Liver (tissue), 9 donors: Measurements from ENCODE around the gene CCER1. TPM values are rescaled to one million over a fixed set of nuclear protein-coding genes. Genes with fewer than 3 reads are reported as not detected.

ENCODE experiments used
- DNase-seq: peaks from one replicate; pipeline ENCODE4 v3.0.0-alpha.2; 2017; ENCODE audit warnings: low spot score
- H3K27ac ChIP-seq, 2 donors: one replicate each; pipeline ENCODE4 v1.7.0; 2013; ENCODE audit warnings: inconsistent platforms in 2 of 2, low read length in 2 of 2, control low read depth in 1 of 2, low read depth in 1 of 2, mild to moderate bottlenecking in 1 of 2
- H3K27me3 ChIP-seq, 4 donors: one replicate each; pipeline versions ENCODE4 v1.6.1 to v1.7.0; 2013; ENCODE audit warnings: low read length in 3 of 4, inconsistent platforms in 1 of 4, mild to moderate bottlenecking in 1 of 4, moderate library complexity in 1 of 4; ENCODE audit not compliant: control insufficient read depth in 4 of 4, insufficient read depth in 4 of 4
- H3K36me3 ChIP-seq, 4 donors: one replicate each; pipeline versions ENCODE4 v1.6.1 to v1.7.0; 2013; ENCODE audit warnings: low read length in 3 of 4, mild to moderate bottlenecking in 3 of 4, low read depth in 1 of 4, moderate library complexity in 1 of 4; ENCODE audit not compliant: control insufficient read depth in 4 of 4, insufficient read depth in 3 of 4
- H3K4me1 ChIP-seq, 4 donors: one replicate each; pipeline versions ENCODE4 v1.6.1 to v1.7.0; 2013; ENCODE audit warnings: low read length in 3 of 4, mild to moderate bottlenecking in 3 of 4, moderate library complexity in 1 of 4; ENCODE audit not compliant: control insufficient read depth in 4 of 4, insufficient read depth in 4 of 4
- H3K4me3 ChIP-seq, 3 donors: one replicate each; pipeline versions ENCODE4 v1.6.1 to v1.7.0; 2013; ENCODE audit warnings: low read length in 3 of 3, control low read depth in 1 of 3, low read depth in 1 of 3, mild to moderate bottlenecking in 1 of 3
- H3K9ac ChIP-seq, 2 donors: one replicate each; pipeline ENCODE4 v1.7.0; 2013; ENCODE audit warnings: low read length in 2 of 2, mild to moderate bottlenecking in 2 of 2, moderate library complexity in 2 of 2, control low read depth in 1 of 2, low read depth in 1 of 2
- H3K9me3 ChIP-seq, 4 donors: one replicate each; pipeline versions ENCODE4 v1.6.1 to v1.7.0; 2013; ENCODE audit warnings: low read length in 3 of 4; ENCODE audit not compliant: control insufficient read depth in 4 of 4
- EGR1 ChIP-seq, 2 donors: IDR thresholded peaks; 2 replicates each; pipeline ENCODE4 v1.6.1; 2016 to 2018; ENCODE audit warnings: antibody characterized with exemption in 2 of 2, low read depth in 2 of 2
- FOXA1 ChIP-seq: IDR thresholded peaks from 2 replicates; pipeline ENCODE4 v1.6.1; 2016; ENCODE audit warnings: antibody characterized with exemption
- FOXA2 ChIP-seq: IDR thresholded peaks from 2 replicates; pipeline ENCODE4 v1.6.1; 2016; ENCODE audit warnings: antibody characterized with exemption
- GABPA ChIP-seq, 2 donors: IDR thresholded peaks in 1 of 2; conservative IDR thresholded peaks in 1 of 2; 2 replicates each; pipeline ENCODE4 v1.6.1; 2016; ENCODE audit warnings: antibody characterized with exemption in 2 of 2, mild to moderate bottlenecking in 1 of 2, moderate library complexity in 1 of 2
- HNF4A ChIP-seq, 2 donors: conservative IDR thresholded peaks; 2 replicates each; pipeline ENCODE4 v1.6.1; 2016; ENCODE audit warnings: antibody characterized with exemption in 2 of 2, mild to moderate bottlenecking in 2 of 2
- HNF4G ChIP-seq: IDR thresholded peaks from 2 replicates; pipeline ENCODE4 v1.6.1; 2016; ENCODE audit warnings: antibody characterized with exemption
- NR2F2 ChIP-seq: IDR thresholded peaks from 2 replicates; pipeline ENCODE4 v1.6.1; 2016; ENCODE audit warnings: antibody characterized with exemption
- RAD21 ChIP-seq, 2 donors: IDR thresholded peaks; 2 replicates each; pipeline ENCODE4 v1.6.1; 2016; ENCODE audit warnings: antibody characterized with exemption in 2 of 2, mild to moderate bottlenecking in 2 of 2
- SP1 ChIP-seq: IDR thresholded peaks from 2 replicates; pipeline ENCODE4 v1.6.1; 2018; ENCODE audit warnings: antibody characterized with exemption, mild to moderate bottlenecking
- YY1 ChIP-seq: IDR thresholded peaks from 2 replicates; pipeline ENCODE4 v1.6.1; 2016; ENCODE audit warnings: antibody characterized with exemption, mild to moderate bottlenecking
- whole genome bisulfite sequencing: extraction: QIAGEN DNeasy Blood & Tissue Kit; methylation state at CpG from one replicate; pipeline ENCODE4 v1.1.7; 2013; 5-methylcytosine and 5-hydroxymethylcytosine counted together
- polyA plus RNA-seq, 2 donors: library from polyadenylated mRNA; stranded (reverse) in 1 of 2; unstranded in 1 of 2; fragments of 200-250 nt in 1 of 2; fragments of >200 nt in 1 of 2; fragmentation: Nextera tagmentation in 1 of 2; extraction: Ambion mirVana in 1 of 2; gene quantifications; one replicate each; pipeline versions ENCODE4 v1.2.1 to v1.2.3, GENCODE V29; 2013 to 2015
- total RNA-seq, 2 donors: library from RNA; depleted of rRNA; stranded (reverse); fragments of >200 nt; gene quantifications; one replicate each; pipeline ENCODE4 v1.2.3, GENCODE V29; 2014
- TF ChIP-seq, protein P1 (sequence below): fragments of 150-350 bp; IDR thresholded peaks from 2 replicates; pipeline ENCODE4 v1.5.1; 2017; ENCODE audit warnings: improper control_type of control experiment, low read depth, low read length; ENCODE audit not compliant: missing input control
- TF ChIP-seq, protein P2 (sequence below): IDR thresholded peaks from 2 replicates; pipeline ENCODE4 v1.6.1; 2016; ENCODE audit warnings: antibody characterized with exemption
- TF ChIP-seq, protein P3 (sequence below): IDR thresholded peaks from 2 replicates; pipeline ENCODE4 v1.6.1; 2016; ENCODE audit warnings: antibody characterized with exemption
- donor health status: healthy.
- donor health status: healthy.
- donor health status: healthy.
- donor health status: healthy.
- donor health status: healthy.

The CCER1 gene
- total and polyA plus RNA-seq, 4 donors = not detected

- TF ChIP-seq, protein P1, sequence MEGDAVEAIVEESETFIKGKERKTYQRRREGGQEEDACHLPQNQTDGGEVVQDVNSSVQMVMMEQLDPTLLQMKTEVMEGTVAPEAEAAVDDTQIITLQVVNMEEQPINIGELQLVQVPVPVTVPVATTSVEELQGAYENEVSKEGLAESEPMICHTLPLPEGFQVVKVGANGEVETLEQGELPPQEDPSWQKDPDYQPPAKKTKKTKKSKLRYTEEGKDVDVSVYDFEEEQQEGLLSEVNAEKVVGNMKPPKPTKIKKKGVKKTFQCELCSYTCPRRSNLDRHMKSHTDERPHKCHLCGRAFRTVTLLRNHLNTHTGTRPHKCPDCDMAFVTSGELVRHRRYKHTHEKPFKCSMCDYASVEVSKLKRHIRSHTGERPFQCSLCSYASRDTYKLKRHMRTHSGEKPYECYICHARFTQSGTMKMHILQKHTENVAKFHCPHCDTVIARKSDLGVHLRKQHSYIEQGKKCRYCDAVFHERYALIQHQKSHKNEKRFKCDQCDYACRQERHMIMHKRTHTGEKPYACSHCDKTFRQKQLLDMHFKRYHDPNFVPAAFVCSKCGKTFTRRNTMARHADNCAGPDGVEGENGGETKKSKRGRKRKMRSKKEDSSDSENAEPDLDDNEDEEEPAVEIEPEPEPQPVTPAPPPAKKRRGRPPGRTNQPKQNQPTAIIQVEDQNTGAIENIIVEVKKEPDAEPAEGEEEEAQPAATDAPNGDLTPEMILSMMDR = no peak
- no peak for TF ChIP-seq SP1
- TF ChIP-seq NR2F2 = no peak
- no peak for TF ChIP-seq HNF4A (conservative IDR thresholded peaks at IDR 0.05)
- no peak for TF ChIP-seq HNF4G
- TF ChIP-seq, protein P2, sequence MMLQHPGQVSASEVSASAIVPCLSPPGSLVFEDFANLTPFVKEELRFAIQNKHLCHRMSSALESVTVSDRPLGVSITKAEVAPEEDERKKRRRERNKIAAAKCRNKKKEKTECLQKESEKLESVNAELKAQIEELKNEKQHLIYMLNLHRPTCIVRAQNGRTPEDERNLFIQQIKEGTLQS = no peak
- TF ChIP-seq RAD21 (IDR thresholded peaks at IDR 0.05) = no peak
- TF ChIP-seq EGR1 (IDR thresholded peaks at IDR 0.05; ENCODE audit: low read depth in 2 of 2) = no peak
- TF ChIP-seq, protein P3, sequence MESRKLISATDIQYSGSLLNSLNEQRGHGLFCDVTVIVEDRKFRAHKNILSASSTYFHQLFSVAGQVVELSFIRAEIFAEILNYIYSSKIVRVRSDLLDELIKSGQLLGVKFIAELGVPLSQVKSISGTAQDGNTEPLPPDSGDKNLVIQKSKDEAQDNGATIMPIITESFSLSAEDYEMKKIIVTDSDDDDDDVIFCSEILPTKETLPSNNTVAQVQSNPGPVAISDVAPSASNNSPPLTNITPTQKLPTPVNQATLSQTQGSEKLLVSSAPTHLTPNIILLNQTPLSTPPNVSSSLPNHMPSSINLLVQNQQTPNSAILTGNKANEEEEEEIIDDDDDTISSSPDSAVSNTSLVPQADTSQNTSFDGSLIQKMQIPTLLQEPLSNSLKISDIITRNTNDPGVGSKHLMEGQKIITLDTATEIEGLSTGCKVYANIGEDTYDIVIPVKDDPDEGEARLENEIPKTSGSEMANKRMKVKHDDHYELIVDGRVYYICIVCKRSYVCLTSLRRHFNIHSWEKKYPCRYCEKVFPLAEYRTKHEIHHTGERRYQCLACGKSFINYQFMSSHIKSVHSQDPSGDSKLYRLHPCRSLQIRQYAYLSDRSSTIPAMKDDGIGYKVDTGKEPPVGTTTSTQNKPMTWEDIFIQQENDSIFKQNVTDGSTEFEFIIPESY = no peak
- TF ChIP-seq FOXA1 = no peak
Measured at GRCh38 chr12:90951432-90952105, 3.4 kb downstream of the CCER1 start (continued).

DNA sequence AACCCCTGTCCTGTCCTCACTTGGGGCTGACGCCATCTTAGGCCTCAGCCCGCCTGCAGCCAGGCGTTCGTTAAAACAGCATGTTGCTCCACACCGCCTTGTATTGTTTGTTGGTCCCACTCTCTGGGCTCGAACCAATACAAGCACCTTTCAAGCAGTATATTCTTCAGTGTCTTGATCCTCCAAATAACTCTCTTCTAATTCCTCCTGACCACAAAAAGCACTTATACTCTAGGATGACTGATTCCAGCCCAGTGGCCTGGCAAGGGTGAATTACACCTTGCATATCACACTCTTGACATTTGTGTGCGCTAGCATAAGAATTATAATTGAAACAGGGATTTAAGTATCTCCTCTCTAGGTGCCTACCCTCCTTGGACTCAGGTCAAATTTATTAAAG lies 7.1 kb downstream of the CCER1 start:
- Histone ChIP-seq H3K4me1 (no peaks in the 10 kb centered on the region), H3K36me3 (no peaks in the 10 kb centered on the region), H3K9ac (no peak overlapping the region), H3K27me3 (no peaks in the 10 kb centered on the region), H3K4me3 (no peak overlapping the region), H3K27ac (no peak overlapping the region), H3K9me3 (no peaks in the 10 kb centered on the region)
- TF ChIP-seq, protein P1 = no peak
- TF ChIP-seq GABPA (IDR thresholded peaks at IDR 0.05 in 1 of 2, conservative IDR thresholded peaks at IDR 0.05 in 1 of 2) (no peak), FOXA1 (no peak), SP1 (no peak), RAD21 (IDR thresholded peaks at IDR 0.05) (no peak), FOXA2 (no peak), HNF4G (no peak), YY1 (no peak), EGR1 (IDR thresholded peaks at IDR 0.05; ENCODE audit: low read depth in 2 of 2) (no peak), NR2F2 (no peak), HNF4A (conservative IDR thresholded peaks at IDR 0.05) (no peak)
- TF ChIP-seq, protein P3 = no peak
- whole genome bisulfite sequencing = 97% methylated on average over 7 of the region's 7 CpGs
- DNase-seq = no peak
